ACHN (cell line): Measurements from ENCODE around the gene HOXD8.

Source experiments
- DNase-seq: peaks from one replicate; pipeline ENCODE4 v3.0.0-alpha.2; 2015
- in situ Hi-C: cut with HindIII; loops from 2 replicates; pipeline ENCODE4 v1.10.0; 2017; ENCODE audit warnings: low sequenced_read_pairs, low pct_ligation_motif_present, low pct_unique_long_range_greater_than_20kb

The HOXD8 gene

DNA sequence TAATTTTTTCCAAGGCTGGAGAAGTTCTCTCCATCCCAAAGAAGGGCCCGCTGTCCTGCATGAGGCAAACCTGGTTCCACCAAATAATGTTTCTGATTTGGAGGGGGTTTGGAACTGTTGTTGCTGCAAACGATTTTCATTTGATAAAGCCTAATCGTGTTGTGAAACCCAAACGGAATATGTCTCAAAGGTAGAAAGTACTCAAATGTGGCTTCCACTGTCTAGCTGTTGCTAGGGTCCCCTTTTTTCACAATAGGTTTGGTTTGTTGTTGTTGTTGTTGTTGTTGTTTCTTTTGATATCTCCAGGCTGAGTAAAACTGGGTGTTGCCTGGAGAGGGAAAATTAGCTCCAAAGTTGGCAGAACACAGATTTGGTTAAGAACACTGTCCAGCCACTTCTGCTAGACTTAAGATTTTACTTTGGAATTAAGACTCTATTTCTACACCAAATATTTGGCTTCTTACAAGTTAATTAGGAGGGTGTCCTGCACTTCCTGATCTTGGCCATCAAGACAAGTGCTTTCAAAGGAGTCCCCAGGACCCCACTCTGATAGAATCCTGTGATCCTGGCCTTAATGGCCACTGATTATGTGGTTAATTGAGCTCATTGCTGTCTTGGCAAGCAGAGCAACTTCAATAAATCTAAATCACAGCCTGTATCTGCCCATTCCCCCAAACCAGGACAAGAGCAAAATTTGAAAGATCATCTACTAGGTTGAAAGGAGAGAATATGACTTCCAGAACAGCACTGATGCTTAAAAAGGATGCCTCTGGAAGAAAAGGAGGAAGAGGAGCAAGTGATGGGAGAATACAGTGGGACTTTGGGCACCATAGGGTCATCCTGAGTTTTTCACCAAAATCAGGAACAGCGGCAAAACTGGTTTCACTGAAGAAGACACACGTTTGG is 40.3 kb upstream of the HOXD8 start:
- no peak for DNase-seq
- in situ Hi-C loops, result no loop called here

DNA sequence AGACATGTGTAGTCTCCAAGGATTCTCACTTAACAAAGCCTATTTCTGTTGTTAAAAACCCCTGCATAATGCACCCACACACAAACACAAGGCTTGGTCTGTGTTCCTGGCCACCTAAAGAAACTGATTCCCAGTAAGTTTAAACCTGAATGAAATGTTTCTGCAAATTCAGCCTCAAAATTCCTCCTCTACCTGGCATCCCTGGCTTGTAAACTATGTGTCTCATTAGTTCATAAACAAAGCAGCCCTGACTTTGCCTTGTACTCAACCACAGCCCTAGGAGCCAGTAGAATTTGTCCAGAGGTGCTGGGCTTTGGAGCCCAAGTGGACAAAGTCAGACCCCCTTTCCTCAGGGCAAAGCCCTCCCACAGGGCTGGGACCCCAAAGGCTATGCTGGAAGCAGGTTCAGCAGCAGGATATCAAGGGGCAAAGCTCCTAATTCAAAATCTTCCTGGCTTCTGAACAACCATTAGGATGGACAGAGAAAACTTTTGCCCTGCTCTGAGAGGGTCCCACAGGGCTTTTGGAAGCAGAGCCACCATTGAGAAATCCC is 39.6 kb upstream of the HOXD8 start:
- DNase-seq, result no peak
- in situ Hi-C loops, result no loop called here

- in situ Hi-C loops, result no loop called here
- DNase-seq, result no peak
Measured at GRCh38 chr2:176090862-176091261, 38.6 kb upstream of the HOXD8 start.

GRCh38 chr2:176091329-176092258 is 37.9 kb upstream of the HOXD8 start:
- DNase-seq, result no peak
- in situ Hi-C loops, result no loop called here

- in situ Hi-C loops, result no loop called here
- no peak for DNase-seq
Measured at GRCh38 chr2:176092270-176093144, 37.0 kb upstream of the HOXD8 start, which contains the start of gene HOXD13. Gene HOXD13 (plus strand): TSS chr2:176092721. CDS start chr2:176092891, 170 bp downstream.

DNA sequence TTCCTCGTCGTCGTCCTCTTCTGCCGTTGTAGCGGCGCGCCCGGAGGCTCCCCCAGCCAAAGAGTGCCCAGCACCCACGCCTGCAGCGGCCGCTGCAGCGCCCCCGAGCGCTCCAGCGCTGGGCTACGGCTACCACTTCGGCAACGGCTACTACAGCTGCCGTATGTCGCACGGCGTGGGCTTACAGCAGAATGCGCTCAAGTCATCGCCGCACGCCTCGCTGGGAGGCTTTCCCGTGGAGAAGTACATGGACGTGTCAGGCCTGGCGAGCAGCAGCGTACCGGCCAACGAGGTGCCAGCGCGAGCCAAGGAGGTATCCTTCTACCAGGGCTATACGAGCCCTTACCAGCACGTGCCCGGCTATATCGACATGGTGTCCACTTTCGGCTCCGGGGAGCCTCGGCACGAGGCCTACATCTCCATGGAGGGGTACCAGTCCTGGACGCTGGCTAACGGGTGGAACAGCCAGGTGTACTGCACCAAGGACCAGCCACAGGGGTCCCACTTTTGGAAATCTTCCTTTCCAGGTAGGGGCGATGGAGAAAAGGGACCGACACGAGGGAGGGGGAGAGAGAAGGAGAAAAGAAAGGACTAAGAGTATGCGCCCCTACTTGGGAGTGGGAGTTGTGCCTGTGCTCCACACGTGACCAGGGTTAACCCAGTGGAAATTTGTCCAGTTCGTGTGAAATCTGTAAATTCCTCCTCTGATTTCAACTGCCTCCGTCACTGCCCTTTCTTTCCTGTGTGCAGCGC is 36.2 kb upstream of the HOXD8 start:
- in situ Hi-C loops, result no loop called here
- peak; percentile 33 for DNase-seq

GRCh38 chr2:176093898-176094249 is 35.6 kb upstream of the HOXD8 start:
- in situ Hi-C loops, result no loop called here

DNA sequence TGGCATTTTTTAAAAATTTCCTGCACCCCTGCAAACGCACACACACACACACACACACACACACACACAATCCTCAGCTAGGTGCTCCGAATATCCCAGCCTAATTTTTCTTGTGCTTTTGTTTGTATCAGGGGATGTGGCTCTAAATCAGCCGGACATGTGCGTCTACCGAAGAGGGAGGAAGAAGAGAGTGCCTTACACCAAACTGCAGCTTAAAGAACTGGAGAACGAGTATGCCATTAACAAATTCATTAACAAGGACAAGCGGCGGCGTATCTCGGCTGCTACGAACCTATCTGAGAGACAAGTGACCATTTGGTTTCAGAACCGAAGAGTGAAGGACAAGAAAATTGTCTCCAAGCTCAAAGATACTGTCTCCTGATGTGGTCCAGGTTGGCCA is 35.2 kb upstream of the HOXD8 start:
- no peak for DNase-seq
- in situ Hi-C loops, result no loop called here

More at GRCh38 chr2:176093898-176094249, 35.6 kb upstream of the HOXD8 start:
- no peak for DNase-seq

- no peak for DNase-seq
- in situ Hi-C loops, result no loop called here
Measured at GRCh38 chr2:176095421-176095820, 34.1 kb upstream of the HOXD8 start.

GRCh38 chr2:176096243-176096985 is 33.1 kb upstream of the HOXD8 start:
- in situ Hi-C loops, result no loop called here

GRCh38 chr2:176096986-176097819 is 32.3 kb upstream of the HOXD8 start:
- in situ Hi-C loops, result no loop called here

More at GRCh38 chr2:176096243-176096985, 33.1 kb upstream of the HOXD8 start:
- peak; percentile 63 for DNase-seq

GRCh38 chr2:176097820-176098365 is 31.6 kb upstream of the HOXD8 start:
- in situ Hi-C loops, result no loop called here
- no peak for DNase-seq

More at GRCh38 chr2:176096986-176097819, 32.3 kb upstream of the HOXD8 start:
- DNase-seq, result peak; percentile 91

DNA sequence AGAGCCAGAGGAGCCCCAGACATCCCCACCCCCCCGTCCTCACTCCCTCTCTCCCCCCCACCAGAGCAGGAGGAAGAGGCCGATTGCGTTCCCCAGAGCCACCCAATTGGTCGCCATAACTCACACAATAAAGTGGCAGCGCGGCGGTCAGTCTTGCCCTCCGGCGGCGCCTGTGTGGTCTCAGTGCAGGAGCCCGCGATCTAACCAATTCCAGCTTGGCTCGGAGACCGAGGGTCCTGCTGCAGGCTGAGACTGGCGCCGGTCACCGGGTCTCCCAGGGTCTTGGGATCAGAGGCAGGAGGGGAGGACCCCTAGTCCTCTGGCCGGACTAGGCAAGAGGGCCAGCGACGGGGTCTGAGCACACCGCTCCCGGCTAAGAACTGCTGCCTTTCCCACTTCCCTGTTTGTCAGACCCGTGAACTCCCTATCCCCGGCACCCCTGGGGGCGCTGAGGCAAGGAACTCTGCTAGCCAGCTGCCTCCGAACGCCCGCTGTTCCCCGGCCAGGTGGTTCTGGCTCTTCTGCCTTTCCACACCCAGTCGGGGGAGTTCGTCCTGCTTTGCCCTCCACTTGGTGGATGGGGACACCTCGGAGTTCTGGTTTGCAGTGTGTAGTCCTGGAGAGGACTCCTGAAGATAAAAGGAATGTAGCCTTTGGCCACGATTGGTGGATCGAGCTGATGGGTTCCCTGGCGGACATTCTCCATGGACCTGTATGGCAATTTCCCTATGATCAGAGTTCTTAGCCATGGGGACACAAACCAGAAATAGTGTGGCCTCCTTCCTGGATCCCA is 30.9 kb upstream of the HOXD8 start:
- no peak for DNase-seq
- in situ Hi-C loops, result no loop called here

- in situ Hi-C loops, result no loop called here
- DNase-seq, result no peak
Measured at GRCh38 chr2:176099159-176099727, 30.3 kb upstream of the HOXD8 start.
